Stimulated activated CD4-positive, alpha-beta T cell treated with anti-CD3 and anti-CD28 coated beads, Interleukin-1b, Interleukin-23, amount 100 ng/mL, for 4 hours (primary cell): ENCODE data around the gene CDKL1.
"Not testable (repeated sequence)": the region's sequence is repeated elsewhere in the genome, so short reads cannot be mapped to it uniquely, and the experiment has no call there.

Experiments
- DNase-seq, 2 donors: peaks; one replicate each; pipeline ENCODE4 v3.0.0-alpha.2; 2020; ENCODE audit warnings: low read depth in 2 of 2

Gene CDKL1

GRCh38 chr14:50357753-50358395 is 38.8 kb downstream of the CDKL1 start:
- DNase-seq: no peak

GRCh38 chr14:50357124-50357523 is 39.6 kb downstream of the CDKL1 start:
- no peak for DNase-seq

GRCh38 chr14:50356283-50356682 is 40.4 kb downstream of the CDKL1 start:
- not testable (repeated sequence) for DNase-seq

GRCh38 chr14:50355692-50356091 is 41.0 kb downstream of the CDKL1 start:
- DNase-seq: no peak

DNA sequence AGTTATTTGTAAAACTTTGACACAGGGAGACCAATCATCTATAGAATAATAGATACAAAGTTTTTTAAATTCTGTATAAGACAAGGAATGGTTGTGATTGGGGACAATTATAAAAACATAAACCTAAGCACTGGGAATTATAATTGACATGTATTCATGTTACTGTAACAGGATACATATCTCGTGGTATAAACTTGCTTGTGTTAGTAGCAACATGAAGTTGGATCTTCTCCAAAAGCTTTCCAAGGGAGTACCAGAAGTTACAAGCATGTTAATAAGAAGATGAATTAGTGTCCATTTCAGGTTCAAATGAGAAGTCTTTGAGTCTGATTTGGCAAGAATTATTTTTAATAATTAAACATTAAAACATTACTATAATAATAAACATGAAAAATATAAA is 42.2 kb downstream of the CDKL1 start:
- DNase-seq: no peak

DNA sequence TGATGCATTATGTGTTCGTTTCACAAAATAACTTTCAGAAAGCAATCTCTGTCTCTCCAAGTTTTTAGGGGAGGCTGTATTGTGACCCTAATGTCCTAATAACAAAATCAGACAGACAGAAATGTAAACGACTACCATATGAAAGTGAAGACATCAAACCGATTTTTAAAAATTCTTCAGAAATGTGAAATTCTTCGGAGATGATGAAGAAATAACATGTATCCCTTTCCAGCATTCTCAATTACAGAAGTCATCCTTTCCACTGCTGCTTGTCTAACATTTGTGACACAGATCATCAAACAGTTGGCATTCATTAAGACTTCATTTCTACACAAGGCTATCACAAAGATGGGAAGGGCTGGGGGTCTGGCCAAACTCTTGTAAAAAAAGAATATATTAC is 43.6 kb downstream of the CDKL1 start:
- no peak for DNase-seq

- DNase-seq: no peak
Observed at GRCh38 chr14:50352584-50352983, 44.1 kb downstream of the CDKL1 start.

- DNase-seq: no peak
Observed at GRCh38 chr14:50350975-50351374, 45.7 kb downstream of the CDKL1 start.

- DNase-seq: no peak
Observed at GRCh38 chr14:50348933-50349332, 47.7 kb downstream of the CDKL1 start.

DNA sequence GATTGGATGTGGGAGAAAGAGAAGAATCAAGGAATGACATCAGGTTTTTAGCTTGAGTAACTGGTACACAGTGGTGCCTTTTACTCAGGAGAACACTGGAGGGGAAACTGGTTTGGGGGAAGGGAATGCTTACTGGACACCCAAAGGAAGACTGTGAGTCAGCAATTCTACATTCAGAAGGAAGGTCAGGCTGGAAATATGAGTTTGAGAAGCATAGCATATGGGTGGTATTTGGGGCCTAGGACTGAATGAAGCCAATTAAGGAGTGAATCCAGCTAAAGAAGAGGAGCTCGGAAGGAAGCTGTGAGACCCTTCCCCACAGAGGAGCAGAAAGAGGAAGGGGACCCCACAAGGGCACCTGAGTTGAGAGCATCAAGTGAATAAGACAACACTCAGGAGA is 49.2 kb downstream of the CDKL1 start:
- DNase-seq: no peak

DNA sequence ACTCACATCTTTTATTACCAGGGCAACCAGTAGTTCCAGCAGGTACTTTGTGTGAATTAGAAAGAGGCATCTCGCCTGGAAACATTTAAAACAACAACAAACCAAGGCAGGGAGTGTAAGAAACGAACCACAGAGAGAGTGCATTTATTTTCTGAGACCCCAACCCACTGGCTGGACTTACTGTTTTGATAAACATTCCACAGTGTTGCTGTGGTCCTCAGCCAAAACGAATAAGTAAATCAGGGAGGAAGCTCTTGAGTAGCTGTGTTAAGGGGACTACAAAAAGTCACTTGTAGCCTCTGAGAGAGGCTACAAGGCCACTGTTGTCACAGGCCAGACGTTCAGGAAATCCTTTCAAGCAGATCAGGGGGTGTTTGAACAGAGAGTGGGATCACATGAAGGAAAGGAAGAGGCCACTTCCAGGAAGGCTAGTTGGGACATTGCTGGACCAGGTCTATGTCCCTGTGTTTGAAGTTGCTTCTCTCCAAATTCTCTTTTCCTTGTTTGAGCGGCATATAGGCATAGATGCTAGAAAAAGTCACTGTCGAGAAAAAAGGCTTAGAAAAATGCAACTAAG is 50.7 kb downstream of the CDKL1 start:
- no peak for DNase-seq

DNA sequence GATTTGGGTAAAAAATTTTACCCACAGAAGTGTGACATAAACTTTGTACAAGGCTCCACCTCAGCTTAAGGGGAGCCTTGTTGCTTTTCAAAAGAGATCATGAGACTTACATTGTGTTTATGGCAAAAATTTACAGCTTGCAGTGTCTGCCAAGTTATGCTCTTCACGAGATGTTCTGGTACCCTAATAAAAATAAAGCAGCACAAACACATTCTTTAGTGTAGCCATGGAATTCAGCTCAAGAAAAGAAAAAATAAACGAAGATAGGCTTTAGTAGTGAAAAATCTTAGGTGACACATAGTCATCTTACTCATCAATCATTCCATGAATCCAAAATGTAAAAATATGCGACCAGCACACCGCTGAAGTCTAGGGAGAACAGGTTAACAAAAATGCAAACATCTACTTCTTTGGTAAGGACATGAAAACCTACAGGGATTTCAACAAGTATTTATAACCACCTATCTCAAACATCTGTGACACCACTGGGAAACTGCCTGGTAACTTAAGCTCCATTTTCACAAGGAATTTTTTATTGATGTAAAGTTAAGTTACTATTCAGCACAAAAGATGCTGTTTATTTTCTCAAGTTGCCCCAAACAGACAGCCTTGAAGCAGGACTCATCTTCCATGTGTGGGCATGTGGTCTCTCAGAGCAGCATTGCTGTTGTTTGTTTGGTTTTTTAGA is 51.7 kb downstream of the CDKL1 start:
- no peak for DNase-seq

GRCh38 chr14:50344116-50344775 is 52.4 kb downstream of the CDKL1 start:
- peak; percentile 39 to 52 for DNase-seq

GRCh38 chr14:50343434-50343833 is 53.2 kb downstream of the CDKL1 start:
- DNase-seq: no peak

GRCh38 chr14:50342221-50343078 is 54.2 kb downstream of the CDKL1 start:
- DNase-seq: no peak

DNA sequence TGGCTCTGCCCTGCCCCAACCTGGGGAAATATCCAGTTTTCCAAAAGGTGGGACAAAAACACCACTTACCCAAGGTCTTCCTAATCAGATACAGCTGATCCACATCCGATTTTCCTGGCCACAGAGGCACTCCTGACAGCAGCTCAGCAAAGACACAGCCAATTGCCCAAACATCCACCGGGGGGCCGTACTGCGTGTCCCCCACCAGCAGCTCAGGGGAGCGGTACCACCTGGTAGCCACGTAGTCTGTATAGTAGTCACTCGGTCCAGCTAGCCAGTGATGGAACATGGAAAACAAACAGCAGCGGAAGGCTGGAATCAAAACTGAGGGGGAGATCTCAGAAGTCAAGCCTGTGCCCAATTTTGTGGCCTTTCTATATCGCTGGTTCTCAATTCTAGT is 55.7 kb downstream of the CDKL1 start:
- DNase-seq: no peak

- DNase-seq: no peak
Observed at GRCh38 chr14:50340045-50340444, 56.6 kb downstream of the CDKL1 start.

GRCh38 chr14:50339178-50339804 is 57.4 kb downstream of the CDKL1 start:
- DNase-seq: no peak

GRCh38 chr14:50338587-50338986 is 58.1 kb downstream of the CDKL1 start:
- no peak for DNase-seq

- DNase-seq: no peak
Observed at GRCh38 chr14:50335989-50336824, 60.5 kb downstream of the CDKL1 start.
